Liver (tissue), 9 donors: ENCODE data around the gene AMBRA1. TPM values are rescaled to one million over a fixed set of nuclear protein-coding genes. Genes with fewer than 3 reads are reported as not detected.

Experiments used
- DNase-seq: peaks from one replicate; pipeline ENCODE4 v3.0.0-alpha.2; 2017; ENCODE audit warnings: low spot score
- H3K27ac ChIP-seq, 2 donors: one replicate each; pipeline ENCODE4 v1.7.0; 2013; ENCODE audit warnings: inconsistent platforms in 2 of 2, low read length in 2 of 2, control low read depth in 1 of 2, low read depth in 1 of 2, mild to moderate bottlenecking in 1 of 2
- H3K27me3 ChIP-seq, 4 donors: one replicate each; pipeline versions ENCODE4 v1.6.1 to v1.7.0; 2013; ENCODE audit warnings: low read length in 3 of 4, inconsistent platforms in 1 of 4, mild to moderate bottlenecking in 1 of 4, moderate library complexity in 1 of 4; ENCODE audit not compliant: control insufficient read depth in 4 of 4, insufficient read depth in 4 of 4
- H3K36me3 ChIP-seq, 4 donors: one replicate each; pipeline versions ENCODE4 v1.6.1 to v1.7.0; 2013; ENCODE audit warnings: low read length in 3 of 4, mild to moderate bottlenecking in 3 of 4, low read depth in 1 of 4, moderate library complexity in 1 of 4; ENCODE audit not compliant: control insufficient read depth in 4 of 4, insufficient read depth in 3 of 4
- H3K4me1 ChIP-seq, 4 donors: one replicate each; pipeline versions ENCODE4 v1.6.1 to v1.7.0; 2013; ENCODE audit warnings: low read length in 3 of 4, mild to moderate bottlenecking in 3 of 4, moderate library complexity in 1 of 4; ENCODE audit not compliant: control insufficient read depth in 4 of 4, insufficient read depth in 4 of 4
- H3K4me3 ChIP-seq, 3 donors: one replicate each; pipeline versions ENCODE4 v1.6.1 to v1.7.0; 2013; ENCODE audit warnings: low read length in 3 of 3, control low read depth in 1 of 3, low read depth in 1 of 3, mild to moderate bottlenecking in 1 of 3
- H3K9ac ChIP-seq, 2 donors: one replicate each; pipeline ENCODE4 v1.7.0; 2013; ENCODE audit warnings: low read length in 2 of 2, mild to moderate bottlenecking in 2 of 2, moderate library complexity in 2 of 2, control low read depth in 1 of 2, low read depth in 1 of 2
- H3K9me3 ChIP-seq, 4 donors: one replicate each; pipeline versions ENCODE4 v1.6.1 to v1.7.0; 2013; ENCODE audit warnings: low read length in 3 of 4; ENCODE audit not compliant: control insufficient read depth in 4 of 4
- CTCF ChIP-seq: fragments of 150-350 bp; IDR thresholded peaks from 2 replicates; pipeline ENCODE4 v1.5.1; 2017; ENCODE audit warnings: improper control_type of control experiment, low read depth, low read length; ENCODE audit not compliant: missing input control
- EGR1 ChIP-seq, 2 donors: IDR thresholded peaks; 2 replicates each; pipeline ENCODE4 v1.6.1; 2016 to 2018; ENCODE audit warnings: antibody characterized with exemption in 2 of 2, low read depth in 2 of 2
- FOXA1 ChIP-seq: IDR thresholded peaks from 2 replicates; pipeline ENCODE4 v1.6.1; 2016; ENCODE audit warnings: antibody characterized with exemption
- GABPA ChIP-seq, 2 donors: IDR thresholded peaks in 1 of 2; conservative IDR thresholded peaks in 1 of 2; 2 replicates each; pipeline ENCODE4 v1.6.1; 2016; ENCODE audit warnings: antibody characterized with exemption in 2 of 2, mild to moderate bottlenecking in 1 of 2, moderate library complexity in 1 of 2
- HNF4G ChIP-seq: IDR thresholded peaks from 2 replicates; pipeline ENCODE4 v1.6.1; 2016; ENCODE audit warnings: antibody characterized with exemption
- JUND ChIP-seq, 2 donors: IDR thresholded peaks; 2 replicates each; pipeline ENCODE4 v1.6.1; 2016; ENCODE audit warnings: antibody characterized with exemption in 2 of 2
- NR2F2 ChIP-seq: IDR thresholded peaks from 2 replicates; pipeline ENCODE4 v1.6.1; 2016; ENCODE audit warnings: antibody characterized with exemption
- RAD21 ChIP-seq, 2 donors: IDR thresholded peaks; 2 replicates each; pipeline ENCODE4 v1.6.1; 2016; ENCODE audit warnings: antibody characterized with exemption in 2 of 2, mild to moderate bottlenecking in 2 of 2
- RXRA ChIP-seq, 2 donors: IDR thresholded peaks; 2 replicates each; pipeline ENCODE4 v1.6.1; 2017 to 2018; ENCODE audit warnings: antibody characterized with exemption in 2 of 2, mild to moderate bottlenecking in 1 of 2
- SP1 ChIP-seq: IDR thresholded peaks from 2 replicates; pipeline ENCODE4 v1.6.1; 2018; ENCODE audit warnings: antibody characterized with exemption, mild to moderate bottlenecking
- YY1 ChIP-seq: IDR thresholded peaks from 2 replicates; pipeline ENCODE4 v1.6.1; 2016; ENCODE audit warnings: antibody characterized with exemption, mild to moderate bottlenecking
- ZBTB33 ChIP-seq: IDR thresholded peaks from 2 replicates; pipeline ENCODE4 v1.6.1; 2016; ENCODE audit warnings: antibody characterized with exemption
- WGBS: extraction: QIAGEN DNeasy Blood & Tissue Kit; methylation state at CpG from one replicate; pipeline ENCODE4 v1.1.7; 2013; 5-methylcytosine and 5-hydroxymethylcytosine counted together
- polyA plus RNA-seq, 2 donors: library from polyadenylated mRNA; stranded (reverse) in 1 of 2; unstranded in 1 of 2; fragments of 200-250 nt in 1 of 2; fragments of >200 nt in 1 of 2; fragmentation: Nextera tagmentation in 1 of 2; extraction: Ambion mirVana in 1 of 2; gene quantifications; one replicate each; pipeline versions ENCODE4 v1.2.1 to v1.2.3, GENCODE V29; 2013 to 2015
- total RNA-seq, 2 donors: library from RNA; depleted of rRNA; stranded (reverse); fragments of >200 nt; gene quantifications; one replicate each; pipeline ENCODE4 v1.2.3, GENCODE V29; 2014
- TF ChIP-seq, protein P1 (sequence below): IDR thresholded peaks from 2 replicates; pipeline ENCODE4 v1.6.1; 2016; ENCODE audit warnings: antibody characterized with exemption
- TF ChIP-seq, protein P2 (sequence below): IDR thresholded peaks from 2 replicates; pipeline ENCODE4 v1.6.1; 2016; ENCODE audit warnings: antibody characterized with exemption, mild to moderate bottlenecking
- donor health status: healthy.
- donor health status: healthy.
- donor health status: healthy.
- donor health status: healthy.
- donor health status: healthy.

Gene AMBRA1
- total and polyA plus RNA-seq, 4 donors: 3.7 to 25.7 (median 15.1) TPM

GRCh38 chr11:46551261-46551660, 42.6 kb downstream of the AMBRA1 start (continued):
- TF ChIP-seq JUND (IDR thresholded peaks at IDR 0.05): no peak
- no peak for TF ChIP-seq ZBTB33

DNA sequence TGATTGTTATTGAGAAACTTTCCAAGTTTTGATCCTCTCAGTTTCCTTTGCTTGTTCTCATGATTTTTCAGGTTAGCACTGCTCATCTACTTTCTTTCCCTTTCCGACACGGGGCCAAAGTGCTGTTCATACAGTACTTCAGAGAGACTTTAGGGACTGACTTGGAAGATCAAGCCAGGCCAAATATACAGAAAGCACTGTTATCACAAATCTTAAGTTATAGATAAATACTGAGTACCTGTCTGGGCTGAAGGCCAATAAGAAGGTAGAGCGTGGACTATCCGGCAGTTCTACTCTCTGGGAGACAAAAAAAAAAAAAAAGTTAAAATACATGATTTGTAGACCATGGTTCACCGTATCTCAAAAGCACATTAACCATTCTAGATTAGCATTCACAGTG, 46.2 kb downstream of the AMBRA1 start:
- no peak overlapping the region for H3K27ac ChIP-seq
- no peak for TF ChIP-seq FOXA1
- no peak for TF ChIP-seq NR2F2
- no peak for TF ChIP-seq GABPA (IDR thresholded peaks at IDR 0.05 in 1 of 2, conservative IDR thresholded peaks at IDR 0.05 in 1 of 2)
- TF ChIP-seq SP1: no peak
- TF ChIP-seq, protein P1, sequence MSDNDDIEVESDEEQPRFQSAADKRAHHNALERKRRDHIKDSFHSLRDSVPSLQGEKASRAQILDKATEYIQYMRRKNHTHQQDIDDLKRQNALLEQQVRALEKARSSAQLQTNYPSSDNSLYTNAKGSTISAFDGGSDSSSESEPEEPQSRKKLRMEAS: no peak
- no peak for TF ChIP-seq HNF4G
- WGBS: 89% methylated on average over 5 of the region's 5 CpGs
- peaks cover 10 to 40% (median 24%) of the 10 kb centered on the region in 4 donors for H3K36me3 ChIP-seq
- no peak for DNase-seq
- no peak overlapping the region for H3K9ac ChIP-seq
- H3K4me3 ChIP-seq: no peak overlapping the region
- H3K27me3 ChIP-seq: no peaks in the 10 kb centered on the region
- no peaks in the 10 kb centered on the region for H3K4me1 ChIP-seq
- no peaks in the 10 kb centered on the region for H3K9me3 ChIP-seq

DNA sequence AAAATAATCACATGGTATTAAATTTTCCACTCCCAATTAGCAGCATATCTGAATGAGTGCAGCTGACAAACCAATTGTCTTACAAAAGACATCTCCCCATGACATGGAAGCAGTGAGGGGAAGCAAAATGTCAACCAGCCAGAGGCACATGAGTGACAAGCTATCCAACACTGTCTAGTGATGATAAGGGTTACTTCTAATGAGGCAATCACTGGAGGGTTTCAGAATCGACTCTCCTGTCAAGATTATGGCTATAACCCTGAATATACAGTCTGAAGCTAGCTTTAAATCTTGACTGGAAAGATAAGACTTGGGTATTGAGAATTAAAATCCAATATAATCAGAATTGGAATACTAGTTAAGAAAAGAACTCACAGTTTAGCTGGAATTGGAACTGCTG, 50.3 kb downstream of the AMBRA1 start:
- no peak for TF ChIP-seq HNF4G
- no peak for TF ChIP-seq RAD21 (IDR thresholded peaks at IDR 0.05)
- no peak for TF ChIP-seq CTCF
- TF ChIP-seq RXRA (IDR thresholded peaks at IDR 0.05): no peak
- TF ChIP-seq, protein P1: no peak
- no peak for TF ChIP-seq SP1
- TF ChIP-seq, protein P2, sequence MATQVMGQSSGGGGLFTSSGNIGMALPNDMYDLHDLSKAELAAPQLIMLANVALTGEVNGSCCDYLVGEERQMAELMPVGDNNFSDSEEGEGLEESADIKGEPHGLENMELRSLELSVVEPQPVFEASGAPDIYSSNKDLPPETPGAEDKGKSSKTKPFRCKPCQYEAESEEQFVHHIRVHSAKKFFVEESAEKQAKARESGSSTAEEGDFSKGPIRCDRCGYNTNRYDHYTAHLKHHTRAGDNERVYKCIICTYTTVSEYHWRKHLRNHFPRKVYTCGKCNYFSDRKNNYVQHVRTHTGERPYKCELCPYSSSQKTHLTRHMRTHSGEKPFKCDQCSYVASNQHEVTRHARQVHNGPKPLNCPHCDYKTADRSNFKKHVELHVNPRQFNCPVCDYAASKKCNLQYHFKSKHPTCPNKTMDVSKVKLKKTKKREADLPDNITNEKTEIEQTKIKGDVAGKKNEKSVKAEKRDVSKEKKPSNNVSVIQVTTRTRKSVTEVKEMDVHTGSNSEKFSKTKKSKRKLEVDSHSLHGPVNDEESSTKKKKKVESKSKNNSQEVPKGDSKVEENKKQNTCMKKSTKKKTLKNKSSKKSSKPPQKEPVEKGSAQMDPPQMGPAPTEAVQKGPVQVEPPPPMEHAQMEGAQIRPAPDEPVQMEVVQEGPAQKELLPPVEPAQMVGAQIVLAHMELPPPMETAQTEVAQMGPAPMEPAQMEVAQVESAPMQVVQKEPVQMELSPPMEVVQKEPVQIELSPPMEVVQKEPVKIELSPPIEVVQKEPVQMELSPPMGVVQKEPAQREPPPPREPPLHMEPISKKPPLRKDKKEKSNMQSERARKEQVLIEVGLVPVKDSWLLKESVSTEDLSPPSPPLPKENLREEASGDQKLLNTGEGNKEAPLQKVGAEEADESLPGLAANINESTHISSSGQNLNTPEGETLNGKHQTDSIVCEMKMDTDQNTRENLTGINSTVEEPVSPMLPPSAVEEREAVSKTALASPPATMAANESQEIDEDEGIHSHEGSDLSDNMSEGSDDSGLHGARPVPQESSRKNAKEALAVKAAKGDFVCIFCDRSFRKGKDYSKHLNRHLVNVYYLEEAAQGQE: no peak
- TF ChIP-seq EGR1 (IDR thresholded peaks at IDR 0.05; ENCODE audit: low read depth in 2 of 2): no peak
- TF ChIP-seq YY1: no peak
- no peaks in the 10 kb centered on the region for H3K4me1 ChIP-seq
- DNase-seq: no peak
- peaks cover 18 to 63% (median 36%) of the 10 kb centered on the region in 4 donors for H3K36me3 ChIP-seq
- no peak overlapping the region for H3K4me3 ChIP-seq
- no peaks in the 10 kb centered on the region for H3K9me3 ChIP-seq
- H3K9ac ChIP-seq: no peak overlapping the region
- no peaks in the 10 kb centered on the region for H3K27me3 ChIP-seq
- no peak overlapping the region for H3K27ac ChIP-seq
- WGBS: 69% methylated on average over 1 of the region's 1 CpG
